AG08396 (cell line): Measurements from ENCODE around the gene NAV2.

ENCODE experiments used
- DNase-seq: peaks from one replicate; pipeline ENCODE4 v3.0.0; 2012; ENCODE audit warnings: low spot score, mixed read lengths

Gene NAV2

GRCh38 chr11:19812096-19812495, 99.5 kb downstream of the NAV2 start:
- DNase-seq = no peak

GRCh38 chr11:19812710-19813109, 100.1 kb downstream of the NAV2 start:
- DNase-seq = no peak

- DNase-seq = no peak
Measured at GRCh38 chr11:19813158-19813879, 100.7 kb downstream of the NAV2 start.

- no peak for DNase-seq
Measured at GRCh38 chr11:19814421-19814820, 101.8 kb downstream of the NAV2 start.

- no peak for DNase-seq
Measured at GRCh38 chr11:19816040-19816439, 103.4 kb downstream of the NAV2 start.

- DNase-seq = no peak
Measured at GRCh38 chr11:19816817-19817216, 104.2 kb downstream of the NAV2 start.

- no peak for DNase-seq
Measured at GRCh38 chr11:19817265-19817851, 104.7 kb downstream of the NAV2 start.

- no peak for DNase-seq
Measured at GRCh38 chr11:19817870-19818269, 105.2 kb downstream of the NAV2 start.

- DNase-seq = no peak
Measured at GRCh38 chr11:19818619-19819018, 106.0 kb downstream of the NAV2 start.

- DNase-seq = no peak
Measured at GRCh38 chr11:19819148-19819547, 106.5 kb downstream of the NAV2 start.

- DNase-seq = peak; percentile 32
Measured at GRCh38 chr11:19820100-19820499, 107.5 kb downstream of the NAV2 start.

GRCh38 chr11:19821412-19821875, 108.8 kb downstream of the NAV2 start:
- no peak for DNase-seq

- no peak for DNase-seq
Measured at GRCh38 chr11:19821993-19822392, 109.4 kb downstream of the NAV2 start.

- DNase-seq = no peak
Measured at GRCh38 chr11:19822531-19822930, 109.9 kb downstream of the NAV2 start.

- DNase-seq = no peak
Measured at GRCh38 chr11:19826606-19827005, 114.0 kb downstream of the NAV2 start.

GRCh38 chr11:19827399-19828135, 114.9 kb downstream of the NAV2 start:
- no peak for DNase-seq

GRCh38 chr11:19828382-19829108, 115.9 kb downstream of the NAV2 start:
- DNase-seq = no peak

GRCh38 chr11:19829109-19829837, 116.6 kb downstream of the NAV2 start:
- DNase-seq = no peak

GRCh38 chr11:19832086-19832750, 119.6 kb downstream of the NAV2 start:
- no peak for DNase-seq

- DNase-seq = no peak
Measured at GRCh38 chr11:19832901-19833300, 120.3 kb downstream of the NAV2 start.

- DNase-seq = no peak
Measured at GRCh38 chr11:19834771-19835170, 122.1 kb downstream of the NAV2 start.
